DMS53 treated with DMSO at 0.1 percent for 48 hours (cell line): ENCODE measurements around the gene TEDC1.
"Not testable (repeated sequence)": the region's sequence is repeated elsewhere in the genome, so short reads cannot be mapped to it uniquely, and the experiment has no call there.

Source experiments
- DNase-seq: peaks from one replicate; lab custom pipeline; 2025; ENCODE audit not compliant: unreplicated experiment; lab: John Stamatoyannopoulos, UW

TEDC1 gene

GRCh38 chr14:105536691-105537579 is 45.9 kb downstream of the TEDC1 start:
- DNase-seq = no peak

GRCh38 chr14:105537580-105538474 is 46.8 kb downstream of the TEDC1 start:
- no peak for DNase-seq

GRCh38 chr14:105538481-105539049 is 47.5 kb downstream of the TEDC1 start:
- no peak for DNase-seq

- no peak for DNase-seq
These were observed 49.8 kb downstream of the TEDC1 start for GRCh38 chr14:105540811-105541210.

GRCh38 chr14:105541218-105541875 is 50.3 kb downstream of the TEDC1 start:
- DNase-seq = no peak

- DNase-seq = not testable (repeated sequence)
These were observed 54.6 kb downstream of the TEDC1 start for GRCh38 chr14:105545676-105546075.

- not testable (repeated sequence) for DNase-seq
These were observed 55.4 kb downstream of the TEDC1 start for GRCh38 chr14:105546410-105546809.

GRCh38 chr14:105547072-105547471 is 56.0 kb downstream of the TEDC1 start:
- not testable (repeated sequence) for DNase-seq

GRCh38 chr14:105547741-105548169 is 56.7 kb downstream of the TEDC1 start:
- no peak for DNase-seq
